SK-N-SH (cell line): ENCODE measurements around the gene ERRFI1. TPM values are rescaled to one million over a fixed set of nuclear protein-coding genes. Genes with fewer than 3 reads are reported as not detected.

Source experiments
- CHD2 ChIP-seq: fragments of 150-350 bp; IDR thresholded peaks from 2 replicates; pipeline ENCODE4 v1.6.1; 2018; ENCODE audit warnings: low read length; ENCODE audit not compliant: partially characterized antibody
- EP300 ChIP-seq, 2 experiments: IDR thresholded peaks; 2 replicates each; pipeline versions ENCODE4 v1.4.0 to v1.6.1; 2012; ENCODE audit warnings: borderline replicate concordance in 1 of 2, low read depth in 1 of 2, low read length in 1 of 2
- EZH2phosphoT487 ChIP-seq: fragments of 200-600 bp; sonication (generic); IDR thresholded peaks from 2 replicates; pipeline ENCODE4 v1.6.1; 2017; ENCODE audit warnings: low read depth, mixed run types, mild to moderate bottlenecking, antibody characterized with exemption, moderate library complexity, borderline replicate concordance
- FOSL2 ChIP-seq: IDR thresholded peaks from 2 replicates; pipeline ENCODE4 v1.4.0; 2012; ENCODE audit warnings: low read depth, mild to moderate bottlenecking, moderate library complexity, borderline replicate concordance
- GATA2 ChIP-seq: sonication (generic); formaldehyde crosslinking; IDR thresholded peaks from 2 replicates; pipeline ENCODE4 v1.5.0; 2020; ENCODE audit warnings: mild to moderate bottlenecking, missing genetic modification reagents
- NFIC ChIP-seq: IDR thresholded peaks from 2 replicates; pipeline ENCODE4 v1.4.0; 2012; ENCODE audit warnings: borderline replicate concordance
- NRF1 ChIP-seq: IDR thresholded peaks from 2 replicates; pipeline ENCODE4 v1.6.1; 2012; ENCODE audit warnings: low read depth, mild to moderate bottlenecking, low read length
- POLR2AphosphoS5 ChIP-seq: IDR thresholded peaks from 2 replicates; pipeline ENCODE4 v1.6.1; 2012; ENCODE audit warnings: low read depth, low read length
- RFX5 ChIP-seq: IDR thresholded peaks from 2 replicates; pipeline ENCODE4 v1.6.1; 2012; ENCODE audit warnings: mild to moderate bottlenecking, improper control_type of control experiment, low read length
- RXRA ChIP-seq: IDR thresholded peaks from 2 replicates; pipeline ENCODE4 v1.4.0; 2012; ENCODE audit warnings: low read depth, mild to moderate bottlenecking, borderline replicate concordance
- SIN3A ChIP-seq: IDR thresholded peaks from 2 replicates; pipeline ENCODE4 v1.6.1; 2012; ENCODE audit warnings: low read depth, mild to moderate bottlenecking, low read length, moderate library complexity, borderline replicate concordance
- TAF1 ChIP-seq: IDR thresholded peaks from 2 replicates; pipeline ENCODE4 v1.6.1; 2012; ENCODE audit warnings: low read depth, mild to moderate bottlenecking, low read length, moderate library complexity, borderline replicate concordance
- TCF12 ChIP-seq: IDR thresholded peaks from 2 replicates; pipeline ENCODE4 v1.4.0; 2012
- TEAD4 ChIP-seq: IDR thresholded peaks from 2 replicates; pipeline ENCODE4 v1.4.0; 2012; ENCODE audit warnings: mild to moderate bottlenecking, borderline replicate concordance; ENCODE audit not compliant: insufficient read depth
- USF2 ChIP-seq: fragments of 150-350 bp; IDR thresholded peaks from 2 replicates; pipeline ENCODE4 v1.6.1; 2017; ENCODE audit warnings: antibody characterized with exemption, low read length, low read depth, borderline replicate concordance
- polyA plus RNA-seq, 3 experiments: library from polyadenylated mRNA; depleted of rRNA; stranded (reverse); fragments of >200 nt; gene quantifications; 2 replicates each; pipeline ENCODE4 v1.2.3, GENCODE V29; 2012
- TF ChIP-seq, protein P1 (sequence below): fragments of 200-600 bp; sonication (generic); IDR thresholded peaks from 2 replicates; pipeline ENCODE4 v1.6.1; 2017; ENCODE audit warnings: antibody characterized with exemption, mild to moderate bottlenecking, moderate library complexity
- TF ChIP-seq, protein P2 (sequence below): IDR thresholded peaks from 2 replicates; pipeline ENCODE4 v1.4.0; 2012; ENCODE audit warnings: low read depth, borderline replicate concordance
- TF ChIP-seq, protein P3 (sequence below): IDR thresholded peaks from 2 replicates; pipeline ENCODE4 v1.4.0; 2012; ENCODE audit warnings: low read depth, borderline replicate concordance

ERRFI1 gene
- polyA plus RNA-seq, 1 of the 3 experiments (the other 2 are of a cell fraction): 65.6 TPM

- TF ChIP-seq NFIC (peak; percentile 91), TAF1 (no peak), RXRA (no peak), EP300 (IDR thresholded peaks at IDR 0.05; ENCODE audit: borderline replicate concordance in 1 of 2, low read depth in 1 of 2, low read length in 1 of 2) (no peak; a peak in 1 of 4 replicates), EZH2phosphoT487 (no peak), GATA2 (CRISPR knock-in tag) (no peak), USF2 (no peak), RFX5 (no peak), SIN3A (peak; percentile 42; the same call in 1 of the 2 replicates), FOSL2 (peak; percentile 62; the same call in 1 of the 2 replicates), NRF1 (no peak), CHD2 (no peak), TEAD4 (0 out of 2 replicates have a peak, but pooled peaks have one; percentile 17), TCF12 (peak; percentile 44; the same call in 1 of the 2 replicates), POLR2AphosphoS5 (no peak)
- TF ChIP-seq, protein P1, sequence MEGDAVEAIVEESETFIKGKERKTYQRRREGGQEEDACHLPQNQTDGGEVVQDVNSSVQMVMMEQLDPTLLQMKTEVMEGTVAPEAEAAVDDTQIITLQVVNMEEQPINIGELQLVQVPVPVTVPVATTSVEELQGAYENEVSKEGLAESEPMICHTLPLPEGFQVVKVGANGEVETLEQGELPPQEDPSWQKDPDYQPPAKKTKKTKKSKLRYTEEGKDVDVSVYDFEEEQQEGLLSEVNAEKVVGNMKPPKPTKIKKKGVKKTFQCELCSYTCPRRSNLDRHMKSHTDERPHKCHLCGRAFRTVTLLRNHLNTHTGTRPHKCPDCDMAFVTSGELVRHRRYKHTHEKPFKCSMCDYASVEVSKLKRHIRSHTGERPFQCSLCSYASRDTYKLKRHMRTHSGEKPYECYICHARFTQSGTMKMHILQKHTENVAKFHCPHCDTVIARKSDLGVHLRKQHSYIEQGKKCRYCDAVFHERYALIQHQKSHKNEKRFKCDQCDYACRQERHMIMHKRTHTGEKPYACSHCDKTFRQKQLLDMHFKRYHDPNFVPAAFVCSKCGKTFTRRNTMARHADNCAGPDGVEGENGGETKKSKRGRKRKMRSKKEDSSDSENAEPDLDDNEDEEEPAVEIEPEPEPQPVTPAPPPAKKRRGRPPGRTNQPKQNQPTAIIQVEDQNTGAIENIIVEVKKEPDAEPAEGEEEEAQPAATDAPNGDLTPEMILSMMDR: no peak
- TF ChIP-seq, protein P2, sequence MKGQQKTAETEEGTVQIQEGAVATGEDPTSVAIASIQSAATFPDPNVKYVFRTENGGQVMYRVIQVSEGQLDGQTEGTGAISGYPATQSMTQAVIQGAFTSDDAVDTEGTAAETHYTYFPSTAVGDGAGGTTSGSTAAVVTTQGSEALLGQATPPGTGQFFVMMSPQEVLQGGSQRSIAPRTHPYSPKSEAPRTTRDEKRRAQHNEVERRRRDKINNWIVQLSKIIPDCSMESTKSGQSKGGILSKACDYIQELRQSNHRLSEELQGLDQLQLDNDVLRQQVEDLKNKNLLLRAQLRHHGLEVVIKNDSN: no peak
- TF ChIP-seq, protein P3, sequence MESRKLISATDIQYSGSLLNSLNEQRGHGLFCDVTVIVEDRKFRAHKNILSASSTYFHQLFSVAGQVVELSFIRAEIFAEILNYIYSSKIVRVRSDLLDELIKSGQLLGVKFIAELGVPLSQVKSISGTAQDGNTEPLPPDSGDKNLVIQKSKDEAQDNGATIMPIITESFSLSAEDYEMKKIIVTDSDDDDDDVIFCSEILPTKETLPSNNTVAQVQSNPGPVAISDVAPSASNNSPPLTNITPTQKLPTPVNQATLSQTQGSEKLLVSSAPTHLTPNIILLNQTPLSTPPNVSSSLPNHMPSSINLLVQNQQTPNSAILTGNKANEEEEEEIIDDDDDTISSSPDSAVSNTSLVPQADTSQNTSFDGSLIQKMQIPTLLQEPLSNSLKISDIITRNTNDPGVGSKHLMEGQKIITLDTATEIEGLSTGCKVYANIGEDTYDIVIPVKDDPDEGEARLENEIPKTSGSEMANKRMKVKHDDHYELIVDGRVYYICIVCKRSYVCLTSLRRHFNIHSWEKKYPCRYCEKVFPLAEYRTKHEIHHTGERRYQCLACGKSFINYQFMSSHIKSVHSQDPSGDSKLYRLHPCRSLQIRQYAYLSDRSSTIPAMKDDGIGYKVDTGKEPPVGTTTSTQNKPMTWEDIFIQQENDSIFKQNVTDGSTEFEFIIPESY: no peak
Measured at GRCh38 chr1:8040586-8040985, 14.5 kb upstream of the ERRFI1 start (continued).
